HG02610 (cell line): Measurements from ENCODE around the gene RELL2.

Experiments
- ATAC-seq: cut with Tn5 transposase; IDR thresholded peaks from one replicate; pipeline ENCODE4 v1.9.1; 2021; ENCODE audit warnings: mild to moderate bottlenecking, moderate library complexity; ENCODE audit not compliant: unreplicated experiment

The RELL2 gene

GRCh38 chr5:141618030-141618803 is 18.6 kb upstream of the RELL2 start:
- ATAC-seq, result peak; percentile 19

DNA sequence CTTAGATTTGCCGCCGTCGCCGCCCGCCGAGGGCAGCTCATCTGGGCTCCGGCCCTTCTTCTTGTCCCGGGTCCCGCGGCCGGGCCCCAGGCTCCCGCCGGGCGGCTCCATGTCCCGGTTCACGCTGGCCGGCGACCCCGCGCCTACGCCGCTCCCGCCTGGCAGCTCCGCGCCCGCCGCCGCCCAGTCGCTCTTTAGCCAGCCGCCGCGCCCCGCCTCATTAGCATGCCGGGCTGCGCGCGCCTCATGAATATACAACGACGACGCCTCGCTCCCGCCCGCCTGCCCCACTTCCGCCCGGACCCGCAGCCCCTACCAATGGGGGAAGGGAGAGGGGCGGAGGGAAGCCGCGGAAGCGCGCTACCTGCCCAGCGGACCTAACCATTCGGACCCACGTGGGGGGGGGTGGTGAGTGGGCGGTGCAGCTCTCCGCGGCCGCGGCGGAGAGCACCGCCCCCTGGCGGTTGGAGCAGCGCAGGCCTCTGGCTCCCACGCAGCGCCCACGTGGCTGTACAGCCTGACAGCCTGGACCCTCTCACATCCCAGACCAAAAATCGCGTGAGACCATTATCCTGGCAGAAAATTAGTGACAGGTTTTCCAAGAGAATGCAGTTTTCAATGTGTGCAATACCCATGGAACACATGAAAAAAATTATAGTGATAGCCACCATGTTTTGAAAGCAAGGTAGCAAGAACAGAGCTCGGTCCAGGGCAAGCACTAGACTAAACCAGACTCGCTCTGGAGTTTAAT is 17.8 kb upstream of the RELL2 start, which contains the start of gene DIAPH1:
TSS of gene DIAPH1 (minus strand) at position 197 of the 751 bp plus-strand sequence. CDS start at position 111, 86 bp downstream.
- peak; percentile 88 for ATAC-seq

DNA sequence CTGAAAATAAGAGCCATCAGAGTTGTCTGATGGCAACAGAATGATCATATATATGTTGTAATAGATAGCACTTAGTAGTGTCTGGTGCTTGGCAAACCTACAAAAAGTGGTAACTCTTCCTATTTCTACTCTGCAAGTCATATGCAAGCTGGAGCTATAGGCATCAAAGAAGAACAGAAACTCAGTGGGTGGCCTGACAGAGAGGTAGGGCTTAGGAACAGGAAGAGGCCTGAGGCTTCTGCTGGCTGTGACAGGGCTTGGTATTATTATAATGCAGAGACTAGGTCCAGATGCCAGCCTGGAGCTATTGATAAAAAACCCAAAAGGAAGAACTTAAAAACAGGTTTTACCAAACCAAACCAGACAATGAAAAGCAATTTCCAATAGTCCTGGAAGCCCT is 13.6 kb upstream of the RELL2 start:
- ATAC-seq, result peak; percentile 61

DNA sequence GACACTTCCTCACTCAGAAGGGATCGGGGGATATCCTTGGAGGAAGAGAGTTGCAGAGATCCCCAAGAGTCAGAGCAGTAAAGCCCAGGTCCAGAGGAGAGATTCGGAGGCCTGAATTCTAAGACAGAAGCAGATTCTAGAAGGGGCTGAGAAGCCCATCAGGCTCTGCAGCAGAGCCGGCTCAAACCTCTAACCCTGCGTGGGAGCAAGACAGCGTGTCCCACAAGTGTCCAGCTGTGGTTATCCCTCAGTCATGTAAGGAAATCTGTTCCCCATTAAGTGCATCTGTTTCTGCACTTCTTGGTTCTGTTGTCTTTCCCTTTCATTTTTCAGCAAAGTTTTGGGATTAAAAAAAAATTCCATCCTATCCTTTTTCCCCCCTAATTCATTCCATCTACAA is 13.2 kb upstream of the RELL2 start:
- no peak for ATAC-seq

GRCh38 chr5:141628175-141628788 is 8.5 kb upstream of the RELL2 start:
- no peak for ATAC-seq

DNA sequence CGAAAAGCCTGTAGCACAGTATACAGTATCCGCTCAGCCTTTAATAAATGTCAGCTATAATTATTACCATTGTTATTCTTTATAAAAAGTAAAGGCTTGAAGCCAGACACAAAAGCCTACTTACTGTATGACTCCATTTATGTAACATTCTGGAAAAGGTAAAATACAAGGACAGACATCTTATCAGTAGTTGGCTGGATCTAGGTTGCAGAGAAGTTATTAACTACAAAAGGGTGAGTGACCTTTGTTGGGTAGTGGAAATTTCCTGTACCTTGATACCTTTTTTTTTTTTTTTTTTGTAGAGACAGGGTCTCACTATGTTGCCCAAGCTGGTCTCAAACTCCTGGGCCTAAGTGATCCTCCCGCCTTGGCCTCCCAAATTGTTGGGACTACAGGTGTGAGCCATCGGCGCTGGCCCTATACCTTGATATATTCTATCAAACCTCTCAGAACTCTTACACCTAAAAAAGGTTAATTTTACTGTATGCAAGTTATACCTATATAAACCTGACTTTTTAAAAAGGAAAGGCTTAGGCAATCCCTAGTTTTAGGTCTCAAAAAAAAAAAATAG is 6.1 kb upstream of the RELL2 start:
- ATAC-seq, result no peak

DNA sequence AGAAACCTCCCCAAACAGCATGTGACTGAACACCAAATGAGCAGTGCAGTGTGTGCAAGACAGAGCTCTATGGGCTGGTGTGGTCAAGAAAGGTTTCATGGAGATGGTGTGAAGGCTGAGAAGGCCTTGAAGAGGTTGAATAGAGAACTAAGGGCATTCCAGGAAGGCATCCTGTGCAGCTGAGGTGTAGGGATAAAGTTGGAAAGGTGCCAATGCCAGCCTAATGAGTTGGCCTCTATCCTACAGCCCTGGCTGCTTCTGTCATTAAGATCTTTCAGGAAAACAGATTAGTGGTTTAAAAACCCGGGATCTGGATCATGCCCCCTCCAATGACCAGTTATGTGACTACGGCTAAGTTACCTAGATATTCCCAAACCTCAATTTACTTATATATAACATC is 4.1 kb upstream of the RELL2 start:
- no peak for ATAC-seq

DNA sequence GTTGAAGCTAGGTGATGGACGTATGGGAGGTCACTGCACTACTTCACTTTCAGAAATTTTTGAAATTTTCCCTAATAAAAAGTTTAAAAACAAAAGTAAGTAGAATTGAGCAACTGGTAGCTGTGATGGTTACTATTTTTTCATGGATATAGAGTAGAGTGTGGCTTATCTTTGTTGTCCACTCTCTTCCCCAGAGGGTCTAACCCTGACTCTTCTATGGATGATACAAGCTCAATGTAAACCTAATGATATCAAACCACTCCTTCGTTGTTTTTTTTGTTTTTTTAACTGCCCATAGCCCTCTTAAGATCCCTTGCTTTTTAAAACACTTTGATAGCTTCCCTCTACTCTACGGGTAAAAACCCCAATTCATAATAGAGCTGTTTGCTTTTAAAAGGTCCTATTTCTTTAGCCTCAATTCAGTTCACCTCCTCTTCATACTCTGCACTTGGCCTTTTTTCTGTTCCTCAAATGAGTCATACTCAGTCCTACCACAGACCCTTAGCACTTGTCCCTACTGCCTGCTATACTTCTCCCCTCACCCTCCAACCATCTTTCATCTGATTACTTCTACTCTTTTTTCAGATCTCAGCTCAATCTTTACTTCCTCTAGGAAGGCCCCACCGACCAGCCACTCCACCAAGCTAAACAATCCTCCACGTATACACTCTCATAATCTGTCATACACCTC is 2.8 kb upstream of the RELL2 start:
- peak; percentile 82 for ATAC-seq

GRCh38 chr5:141634720-141635119 is 2.1 kb upstream of the RELL2 start:
- ATAC-seq, result no peak

DNA sequence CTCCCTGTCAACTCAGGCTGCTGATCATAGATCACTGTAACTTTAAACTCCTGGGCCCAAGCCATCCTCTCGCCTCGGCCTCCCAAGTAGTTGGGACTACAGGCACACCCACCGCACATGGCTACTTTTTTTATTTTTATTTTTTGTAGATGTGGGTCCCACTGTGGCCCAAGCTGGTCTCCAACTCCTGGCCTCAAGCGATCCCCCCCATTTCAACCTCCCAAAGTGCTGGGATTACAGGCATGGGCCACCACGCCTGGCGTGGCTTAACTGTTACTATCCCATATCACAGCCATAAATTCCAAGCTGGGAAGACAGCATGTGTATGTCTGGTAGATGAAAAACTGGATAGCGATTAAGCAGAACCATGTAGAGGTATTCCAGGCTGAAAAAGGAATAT is 1.2 kb upstream of the RELL2 start:
- ATAC-seq, result no peak

DNA sequence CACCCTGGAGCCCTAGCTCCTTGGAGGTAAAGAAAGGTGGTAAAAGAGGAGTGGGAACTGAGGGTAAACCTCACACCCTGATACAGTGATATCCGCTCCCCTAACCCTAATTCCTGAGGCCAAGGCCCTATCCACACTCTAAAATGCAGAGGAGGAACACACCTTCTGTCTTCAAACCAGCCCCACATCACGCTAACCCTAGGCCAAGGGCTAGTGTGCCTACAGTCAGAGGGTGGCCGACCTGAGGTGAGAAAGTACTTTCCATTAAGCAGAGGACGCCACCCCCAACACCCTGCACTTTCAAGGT is 738 bp upstream of the RELL2 start:
- no peak for ATAC-seq

DNA sequence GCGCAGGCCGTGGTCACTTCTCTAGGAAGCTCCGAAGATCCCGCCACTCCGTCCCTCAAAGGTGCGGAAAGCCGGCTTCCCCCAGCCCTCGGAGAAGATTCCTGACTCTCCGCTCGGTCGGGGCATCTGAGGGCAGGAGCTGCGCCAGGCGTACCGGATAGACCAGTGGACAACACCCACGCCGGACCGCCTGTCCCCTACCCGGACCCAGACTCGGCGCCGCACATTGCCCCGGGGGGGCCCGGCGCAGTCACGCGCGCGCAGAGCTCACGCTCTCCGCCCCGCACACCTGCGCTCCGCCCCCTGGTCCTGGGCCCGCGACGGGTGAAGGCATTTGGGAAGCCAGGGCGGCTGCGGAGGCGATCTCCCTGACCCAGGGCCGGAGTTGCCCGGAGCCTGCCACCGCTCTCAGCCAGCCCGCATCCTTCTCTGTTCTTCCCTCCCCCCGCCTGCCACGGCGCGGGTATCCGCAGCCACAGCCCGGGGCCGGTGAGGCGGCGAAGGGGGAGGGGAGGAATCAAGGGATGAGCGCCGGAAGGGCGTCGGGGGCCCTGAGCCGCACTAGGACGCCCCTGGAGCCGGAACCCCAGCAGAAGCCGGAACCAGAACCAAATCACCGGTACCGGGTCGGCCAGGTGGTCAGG is 448 bp downstream of the RELL2 start:
- peak; percentile 20 for ATAC-seq

DNA sequence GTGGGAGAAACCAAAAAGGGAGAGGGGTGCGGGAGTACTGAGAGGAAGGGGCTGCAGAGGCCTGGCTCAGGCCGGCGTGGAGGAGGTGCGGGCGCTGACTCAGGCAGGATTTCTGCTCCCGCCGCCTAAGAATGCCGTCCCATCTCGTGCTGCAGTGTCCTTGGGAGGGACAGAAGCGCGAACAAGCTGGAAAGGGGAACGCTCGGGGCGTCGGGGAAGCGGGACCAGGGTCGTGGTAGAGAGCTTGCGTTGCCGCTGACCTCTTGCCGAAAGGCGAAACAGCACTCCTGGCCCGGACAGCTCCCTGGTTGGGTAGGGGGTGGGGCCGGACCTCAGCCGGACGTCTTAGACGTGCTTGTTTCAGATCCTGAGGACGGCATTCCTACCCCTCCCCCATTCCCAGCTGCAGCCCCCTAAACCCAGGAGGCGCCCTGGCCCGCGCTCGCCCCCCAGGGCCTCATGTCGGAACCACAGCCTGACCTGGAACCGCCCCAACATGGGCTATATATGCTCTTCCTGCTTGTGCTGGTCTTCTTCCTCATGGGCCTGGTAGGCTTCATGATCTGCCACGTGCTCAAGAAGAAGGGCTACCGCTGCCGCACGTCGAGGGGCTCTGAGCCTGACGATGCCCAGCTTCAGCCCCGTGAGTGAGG is 1.1 kb downstream of the RELL2 start:
- no peak for ATAC-seq

DNA sequence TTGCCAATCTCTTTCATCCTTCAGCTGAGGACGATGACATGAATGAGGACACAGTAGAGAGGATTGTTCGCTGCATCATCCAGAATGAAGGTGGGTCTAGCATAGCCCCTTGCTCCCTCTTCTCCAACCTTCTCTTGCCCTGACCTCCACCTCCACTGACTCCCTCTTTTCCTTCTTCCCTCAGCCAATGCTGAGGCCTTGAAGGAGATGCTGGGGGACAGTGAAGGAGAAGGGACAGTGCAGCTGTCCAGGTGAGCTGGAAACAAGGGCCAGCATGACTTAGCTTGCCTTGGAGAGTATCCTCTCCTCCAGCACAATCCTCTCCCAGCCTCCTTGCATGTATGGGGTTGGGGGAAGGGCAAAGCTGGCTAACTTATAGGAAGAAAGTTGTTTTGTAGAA is 2.0 kb downstream of the RELL2 start:
- ATAC-seq, result no peak

GRCh38 chr5:141639357-141640050 is 2.7 kb downstream of the RELL2 start:
- ATAC-seq, result no peak

DNA sequence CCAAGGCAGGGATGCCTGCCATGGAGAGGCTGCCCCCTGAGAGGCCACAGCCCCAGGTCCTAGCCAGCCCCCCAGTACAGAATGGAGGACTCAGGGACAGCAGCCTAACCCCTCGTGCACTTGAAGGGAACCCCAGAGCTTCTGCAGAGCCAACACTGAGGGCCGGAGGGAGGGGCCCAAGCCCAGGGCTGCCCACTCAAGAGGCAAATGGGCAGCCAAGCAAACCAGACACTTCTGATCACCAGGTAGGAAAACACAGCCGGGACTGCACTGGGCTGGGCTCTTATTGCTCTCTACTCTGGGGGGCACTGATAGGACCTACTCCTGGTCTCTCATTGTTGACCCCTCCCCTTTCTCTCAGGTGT is 3.2 kb downstream of the RELL2 start:
- no peak for ATAC-seq

DNA sequence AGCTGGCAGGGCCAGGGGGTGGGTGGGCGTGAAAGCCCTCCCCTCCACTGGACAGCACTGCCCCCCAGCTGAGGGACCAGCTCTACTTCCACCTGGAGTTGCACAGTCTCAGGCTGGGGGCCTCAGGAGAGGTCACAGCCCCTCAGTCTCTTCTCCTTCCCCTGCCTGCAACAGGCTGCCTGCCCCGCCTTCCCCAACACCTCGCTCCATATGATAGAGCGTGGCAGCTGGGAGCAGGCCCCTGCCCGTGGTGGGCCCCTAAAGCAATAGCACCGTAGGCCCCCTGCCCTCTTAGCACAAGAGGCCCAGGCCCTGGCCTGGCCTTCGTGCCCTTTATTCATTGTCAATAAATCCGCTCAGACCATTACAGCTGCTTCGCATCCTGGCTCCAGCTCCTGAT is 3.9 kb downstream of the RELL2 start:
- ATAC-seq, result no peak

DNA sequence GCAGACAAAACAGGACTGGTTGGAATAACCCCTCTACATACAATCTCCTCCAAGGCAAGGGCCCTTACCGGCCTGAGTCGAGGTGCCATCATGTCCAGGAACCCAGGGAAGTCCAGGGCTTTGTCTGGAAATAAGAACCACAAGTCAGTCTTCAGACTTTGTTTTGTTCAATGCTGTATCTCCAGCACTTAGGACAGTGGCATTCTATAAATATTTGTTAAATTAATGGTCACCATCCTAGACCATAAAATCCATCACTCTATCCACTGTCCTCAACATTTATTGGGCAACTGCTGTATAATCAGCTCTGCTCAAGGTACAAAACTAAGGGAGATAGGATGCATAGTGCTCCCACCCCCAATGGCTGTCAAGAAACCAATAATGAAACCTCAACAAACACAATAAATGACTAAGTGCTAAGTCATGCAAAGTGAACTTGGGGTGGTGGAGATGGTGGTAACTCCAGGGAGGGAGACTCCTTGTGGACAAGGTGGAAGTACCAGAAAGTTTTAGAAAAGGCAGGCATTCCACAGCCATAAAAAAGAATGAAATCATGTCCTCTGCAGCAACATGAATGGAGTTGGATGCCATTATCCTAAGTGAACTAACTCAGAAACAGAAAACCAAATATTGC is 5.0 kb downstream of the RELL2 start:
- peak; percentile 79 for ATAC-seq

DNA sequence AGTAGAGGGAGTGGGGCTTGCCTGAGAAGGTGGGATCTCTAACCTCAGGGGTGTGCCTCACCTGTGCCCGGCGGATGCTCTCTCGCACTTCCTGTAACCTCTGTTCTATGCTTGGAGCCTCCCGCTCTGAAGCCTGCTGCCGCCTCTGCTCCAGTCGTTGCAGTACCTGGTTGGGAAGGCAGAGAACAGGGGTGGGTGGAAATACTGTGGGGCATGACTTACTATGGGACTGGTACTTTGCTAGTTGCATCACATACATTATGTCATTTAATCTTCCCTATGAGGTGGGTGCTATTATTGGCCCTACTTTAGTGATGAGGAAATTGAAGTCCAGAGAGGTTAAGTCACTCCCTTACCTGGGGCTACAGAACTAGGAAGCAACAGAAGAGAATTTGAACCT is 9.2 kb downstream of the RELL2 start:
- no peak for ATAC-seq
